ENCODE results near the gene FHDC1.

GRCh38 chr4:152935143-152935542 is 980 bp upstream of the FHDC1 start:
- TF ChIP-seq EGR1 (IDR thresholded peaks at IDR 0.05), result no peak
- TF ChIP-seq TAF1 (IDR thresholded peaks at IDR 0.05; ENCODE audit: low read depth), result no peak
- no peak for TF ChIP-seq RAD21 (IDR thresholded peaks at IDR 0.05; ENCODE audit: low read depth)
- TF ChIP-seq MAX (IDR thresholded peaks at IDR 0.05), result no peak
- TF ChIP-seq EP300 (IDR thresholded peaks at IDR 0.05; ENCODE audit: borderline replicate concordance), result no peak
- TF ChIP-seq YY1 (IDR thresholded peaks at IDR 0.05; ENCODE audit: low read depth), result no peak
- no peak for TF ChIP-seq CEBPB (IDR thresholded peaks at IDR 0.05)

Data from Ishikawa (cell line).